H1 (cell line): ENCODE measurements around the gene NRROS. TPM values are rescaled to one million over a fixed set of nuclear protein-coding genes. Genes with fewer than 3 reads are reported as not detected.

ENCODE experiments used
- HDAC6 ChIP-seq: IDR thresholded peaks from one replicate; pipeline ENCODE4 v1.7.1; 2012; ENCODE audit warnings: low read depth, mild to moderate bottlenecking, inconsistent platforms, low read length, moderate library complexity
- POU5F1 ChIP-seq: IDR thresholded peaks from 2 replicates; pipeline ENCODE4 v1.6.1; 2011; ENCODE audit warnings: low read depth, mild to moderate bottlenecking, low read length, moderate library complexity
- RBBP5 ChIP-seq: IDR thresholded peaks from 2 replicates; pipeline ENCODE4 v1.7.1; 2012; ENCODE audit warnings: low read depth, mild to moderate bottlenecking, inconsistent platforms, low read length, moderate library complexity, borderline replicate concordance
- RXRA ChIP-seq: IDR thresholded peaks from 2 replicates; pipeline ENCODE4 v1.6.1; 2011; ENCODE audit warnings: low read depth, mild to moderate bottlenecking, low read length, moderate library complexity; ENCODE audit not compliant: insufficient read depth
- polyA plus RNA-seq, 7 experiments: library from polyadenylated mRNA; depleted of rRNA in 3 of 7; stranded (reverse) in 5 of 7; unstranded in 2 of 7; fragments of >200 nt in 5 of 7; fragments of 200-250 nt in 2 of 7; gene quantifications; 1 replicate in 5 of 7; 2 replicates in 1 of 7; 4 replicates in 1 of 7; pipeline versions ENCODE4 v1.2.1 to v1.2.3, GENCODE V29; 2011 to 2013; ENCODE audit warnings: missing spikeins in 2 of 7, mixed read lengths in 2 of 7
- total RNA-seq: library from RNA; stranded (reverse); fragmentation: NEBNext Ultra II Directional; extraction: Animal tissue kit (Norgen Biotek cat#: 25700); gene quantifications from 2 replicates; pipeline ENCODE4 v1.2.1, GENCODE V29; 2021

The NRROS gene
- total and polyA plus RNA-seq, 2 of the 8 experiments (the other 6 are each of a cell fraction or from before 2014, with no cell fraction given): 5.3 to 7.3 TPM

- TF ChIP-seq POU5F1 (no peak), RBBP5 (no peak), HDAC6 (no peak), RXRA (no peak)
- TF ChIP-seq, all 59 proteins: peak for 0
Measured at GRCh38 chr3:196659901-196660351, 20.4 kb downstream of the NRROS start (continued).
